Measurements from ENCODE around the gene PBX1.

PBX1 gene

DNA sequence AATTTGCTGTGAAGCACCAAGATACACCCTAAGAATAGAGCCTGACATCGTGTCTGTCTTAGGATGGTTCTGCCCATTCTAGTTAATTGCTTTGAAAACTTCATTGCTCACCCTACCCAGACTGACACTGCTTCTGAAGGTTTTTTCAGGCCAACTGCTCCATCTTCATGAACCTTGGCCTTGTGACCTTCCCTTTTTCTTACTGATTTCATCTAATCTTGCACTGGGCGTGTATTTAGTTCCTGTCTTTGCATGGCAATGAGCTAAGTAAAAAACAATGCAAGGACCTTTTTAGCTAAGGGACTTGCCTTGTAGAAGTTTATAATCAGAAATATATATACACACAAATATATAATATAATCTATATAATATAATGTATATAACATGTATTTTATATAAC lies 108.0 kb downstream of the PBX1 start:
- no peak overlapping the region for H3K9ac ChIP-seq (ENCODE audit: low read depth, low read length, poor library complexity)
- no peak for DNase-seq (ENCODE audit: low spot score)
- no peak overlapping the region for H3K4me2 ChIP-seq (ENCODE audit: insufficient read depth, low read length, poor library complexity, severe bottlenecking)
- no peak overlapping the region for H2BK5ac ChIP-seq (ENCODE audit: low read length)
- no peaks in the 10 kb centered on the region for H3K79me1 ChIP-seq (ENCODE audit: low read depth, low read length)
- no peak overlapping the region for H3K4ac ChIP-seq (ENCODE audit: low read length)
- no CpG with 5 or more reads among the region's 2 CpGs for WGBS, 2 donors (ENCODE audit: extremely low coverage in 2 of 2, insufficient read length in 2 of 2, insufficient replicate concordance in 1 of 2)
- H3K36me3 ChIP-seq (replicated peaks in 1 of 2; ENCODE audit: control insufficient read depth in 2 of 2, insufficient read depth in 2 of 2, low read length in 2 of 2), result no peaks in the 10 kb centered on the region
- H4K91ac ChIP-seq (ENCODE audit: low read depth, low read length, poor library complexity), result no peak overlapping the region
- no peak overlapping the region for H2AFZ ChIP-seq (ENCODE audit: low read length)
- H2AK5ac ChIP-seq (ENCODE audit: low read depth, low read length), result no peak overlapping the region
- no peak overlapping the region for H4K8ac ChIP-seq (ENCODE audit: low read depth, low read length)
- no peak overlapping the region for H3K14ac ChIP-seq (ENCODE audit: low read length)
- no peaks in the 10 kb centered on the region for H3K27me3 ChIP-seq (ENCODE audit: control insufficient read depth in 3 of 3, insufficient read depth in 3 of 3, low read depth in 1 of 3, low read length in 3 of 3)
- H2BK12ac ChIP-seq (ENCODE audit: low read length), result no peak overlapping the region
- no peak overlapping the region for H3K27ac ChIP-seq (replicated peaks; ENCODE audit: low read length)
- H3K23ac ChIP-seq (ENCODE audit: low read depth, low read length, poor library complexity), result no peak overlapping the region
- H2BK15ac ChIP-seq (ENCODE audit: low read length), result no peak overlapping the region
- no peaks in the 10 kb centered on the region for H3K9me3 ChIP-seq (replicated peaks in 1 of 2; ENCODE audit: control insufficient read depth in 2 of 2, insufficient read depth in 1 of 2, low read depth in 1 of 2, low read length in 2 of 2)
- no peak overlapping the region for H2BK120ac ChIP-seq (ENCODE audit: low read depth, low read length)
- peaks cover 13 to 16% of the 10 kb centered on the region in 2 donors for H3K4me1 ChIP-seq (ENCODE audit: control insufficient read depth in 2 of 2, insufficient read depth in 1 of 2, low read depth in 1 of 2, low read length in 2 of 2)
- no peak overlapping the region for H3K4me3 ChIP-seq (ENCODE audit: low read length in 2 of 2)
- no peak overlapping the region for H3K18ac ChIP-seq (ENCODE audit: low read length)

DNA sequence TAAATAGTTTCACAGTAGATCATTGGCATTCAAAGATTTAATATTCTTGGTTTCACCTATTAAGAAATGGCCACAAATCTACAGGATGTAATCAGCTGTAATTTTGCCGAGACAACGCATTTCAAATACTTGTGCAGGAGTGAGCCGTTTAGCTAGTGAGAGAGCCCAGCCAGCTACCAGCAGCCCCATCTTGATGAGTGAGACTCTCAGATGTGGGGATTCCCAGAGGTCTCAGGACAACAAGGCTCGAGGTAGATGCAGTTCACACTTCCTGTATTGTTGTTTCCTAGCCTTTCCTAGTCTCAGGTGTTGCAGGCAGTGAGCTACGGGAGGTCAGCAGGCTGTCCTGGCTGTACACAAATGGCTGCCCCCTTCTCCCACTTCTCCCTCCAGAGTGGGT lies 108.6 kb downstream of the PBX1 start:
- Histone ChIP-seq H3K4me2 (ENCODE audit: insufficient read depth, low read length, poor library complexity, severe bottlenecking) (no peak overlapping the region), H3K27me3 (ENCODE audit: control insufficient read depth in 3 of 3, insufficient read depth in 3 of 3, low read depth in 1 of 3, low read length in 3 of 3) (no peaks in the 10 kb centered on the region), H2BK12ac (ENCODE audit: low read length) (no peak overlapping the region), H3K4ac (ENCODE audit: low read length) (no peak overlapping the region), H3K14ac (ENCODE audit: low read length) (no peak overlapping the region), H3K23ac (ENCODE audit: low read depth, low read length, poor library complexity) (no peak overlapping the region), H2BK120ac (ENCODE audit: low read depth, low read length) (no peak overlapping the region), H3K4me1 (ENCODE audit: control insufficient read depth in 2 of 2, insufficient read depth in 1 of 2, low read depth in 1 of 2, low read length in 2 of 2) (peaks cover 15 to 22% of the 10 kb centered on the region in 2 donors), H3K36me3 (replicated peaks in 1 of 2; ENCODE audit: control insufficient read depth in 2 of 2, insufficient read depth in 2 of 2, low read length in 2 of 2) (no peaks in the 10 kb centered on the region), H4K8ac (ENCODE audit: low read depth, low read length) (no peak overlapping the region), H2AK5ac (ENCODE audit: low read depth, low read length) (no peak overlapping the region), H2BK15ac (ENCODE audit: low read length) (no peak overlapping the region), H2AFZ (ENCODE audit: low read length) (no peak overlapping the region), H3K79me1 (ENCODE audit: low read depth, low read length) (no peaks in the 10 kb centered on the region), H4K91ac (ENCODE audit: low read depth, low read length, poor library complexity) (no peak overlapping the region), H3K9me3 (replicated peaks in 1 of 2; ENCODE audit: control insufficient read depth in 2 of 2, insufficient read depth in 1 of 2, low read depth in 1 of 2, low read length in 2 of 2) (no peaks in the 10 kb centered on the region), H3K9ac (ENCODE audit: low read depth, low read length, poor library complexity) (no peak overlapping the region), H3K18ac (ENCODE audit: low read length) (no peak overlapping the region), H2BK5ac (ENCODE audit: low read length) (no peak overlapping the region), H3K27ac (replicated peaks; ENCODE audit: low read length) (no peak overlapping the region), H3K4me3 (ENCODE audit: low read length in 2 of 2) (no peak overlapping the region)
- no CpG with 5 or more reads among the region's 5 CpGs for WGBS, 2 donors (ENCODE audit: extremely low coverage in 2 of 2, insufficient read length in 2 of 2, insufficient replicate concordance in 1 of 2)
- no peak for DNase-seq (ENCODE audit: low spot score)

DNA sequence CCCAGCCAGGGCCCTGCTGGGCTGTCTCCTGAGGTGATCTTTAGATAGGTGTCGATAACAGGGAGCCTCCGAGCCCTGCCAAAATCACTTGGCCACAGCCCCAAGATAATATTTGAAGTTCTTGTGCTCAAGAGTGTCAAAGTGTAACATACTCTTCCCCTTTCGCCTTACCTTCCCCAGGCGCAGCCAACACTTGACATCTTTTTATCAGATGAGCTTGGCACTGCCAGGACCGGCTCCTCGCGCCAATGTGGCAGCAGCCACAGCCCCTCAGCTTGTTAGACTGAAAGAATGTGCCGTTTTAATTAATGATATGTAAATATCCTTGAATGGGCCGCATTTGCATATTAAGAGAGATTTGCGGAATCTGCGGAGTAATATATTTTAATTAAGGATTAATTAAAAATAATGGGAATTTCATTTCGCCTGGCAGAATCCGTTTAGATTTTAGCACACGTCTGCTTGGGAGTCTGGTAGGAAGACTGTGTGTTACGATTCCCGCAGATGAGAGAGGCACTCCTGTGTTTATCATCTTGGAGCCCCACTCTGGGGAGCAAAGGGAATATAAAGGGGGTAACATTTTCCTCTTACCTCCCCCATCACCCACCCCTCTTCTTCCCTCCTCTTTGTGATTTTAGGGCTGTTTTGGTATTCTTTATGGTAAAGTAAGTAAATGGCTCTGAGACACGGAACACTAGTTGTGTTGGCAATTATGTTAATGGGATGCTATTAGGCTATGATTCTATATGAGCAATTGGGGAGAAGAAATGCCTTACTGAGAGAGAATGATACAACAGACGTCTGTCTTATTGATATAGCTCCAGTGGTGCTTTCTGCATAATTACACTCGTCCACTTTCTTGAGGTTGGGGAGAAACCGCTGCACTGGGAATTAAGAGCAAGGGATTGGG lies 109.8 kb downstream of the PBX1 start:
- H3K4ac ChIP-seq (ENCODE audit: low read length), result no peak overlapping the region
- WGBS, 2 donors (ENCODE audit: extremely low coverage in 2 of 2, insufficient read length in 2 of 2, insufficient replicate concordance in 1 of 2), result no CpG with 5 or more reads among the region's 20 CpGs
- H3K4me1 ChIP-seq (ENCODE audit: control insufficient read depth in 2 of 2, insufficient read depth in 1 of 2, low read depth in 1 of 2, low read length in 2 of 2), result peaks cover 15 to 24% of the 10 kb centered on the region in 2 donors

DNA sequence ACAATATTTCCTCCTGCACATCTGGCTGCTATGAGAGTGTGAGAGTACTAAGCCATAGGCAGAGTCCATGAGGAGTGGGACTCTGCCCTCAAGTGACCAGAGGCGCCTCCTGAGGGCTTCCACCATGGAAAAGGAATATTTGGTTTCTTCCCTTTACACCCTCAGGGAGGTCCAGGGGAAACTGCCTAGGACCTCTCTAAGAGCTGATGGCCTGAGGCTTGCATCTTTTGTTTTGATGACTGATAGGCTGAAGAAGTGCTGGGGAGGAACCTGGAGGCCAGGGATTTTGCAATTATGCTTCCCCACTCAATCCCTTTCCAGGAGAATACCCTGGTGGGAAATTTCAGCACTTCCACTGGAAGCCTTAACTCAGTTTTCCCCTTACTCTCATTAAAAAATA lies 111.0 kb downstream of the PBX1 start:
- no peak overlapping the region for H3K4ac ChIP-seq (ENCODE audit: low read length)
- no peaks in the 10 kb centered on the region for H3K79me1 ChIP-seq (ENCODE audit: low read depth, low read length)
- H2BK12ac ChIP-seq (ENCODE audit: low read length), result no peak overlapping the region
- H3K9ac ChIP-seq (ENCODE audit: low read depth, low read length, poor library complexity), result no peak overlapping the region
- no CpG with 5 or more reads among the region's 1 CpG for WGBS, 2 donors (ENCODE audit: extremely low coverage in 2 of 2, insufficient read length in 2 of 2, insufficient replicate concordance in 1 of 2)
- H3K36me3 ChIP-seq (replicated peaks in 1 of 2; ENCODE audit: control insufficient read depth in 2 of 2, insufficient read depth in 2 of 2, low read length in 2 of 2), result peaks cover 0 to 2% of the 10 kb centered on the region in 2 donors
- H4K91ac ChIP-seq (ENCODE audit: low read depth, low read length, poor library complexity), result no peak overlapping the region
- H2AFZ ChIP-seq (ENCODE audit: low read length), result no peak overlapping the region
- H3K4me3 ChIP-seq (ENCODE audit: low read length in 2 of 2), result no peak overlapping the region
- peaks cover 15 to 24% of the 10 kb centered on the region in 2 donors for H3K4me1 ChIP-seq (ENCODE audit: control insufficient read depth in 2 of 2, insufficient read depth in 1 of 2, low read depth in 1 of 2, low read length in 2 of 2)
- no peaks in the 10 kb centered on the region for H3K27me3 ChIP-seq (ENCODE audit: control insufficient read depth in 3 of 3, insufficient read depth in 3 of 3, low read depth in 1 of 3, low read length in 3 of 3)
- DNase-seq (ENCODE audit: low spot score), result no peak
- H2BK120ac ChIP-seq (ENCODE audit: low read depth, low read length), result no peak overlapping the region
- H4K8ac ChIP-seq (ENCODE audit: low read depth, low read length), result no peak overlapping the region
- H3K27ac ChIP-seq (replicated peaks; ENCODE audit: low read length), result no peak overlapping the region
- H3K23ac ChIP-seq (ENCODE audit: low read depth, low read length, poor library complexity), result no peak overlapping the region
- H2AK5ac ChIP-seq (ENCODE audit: low read depth, low read length), result no peak overlapping the region
- H2BK5ac ChIP-seq (ENCODE audit: low read length), result no peak overlapping the region
- H3K4me2 ChIP-seq (ENCODE audit: insufficient read depth, low read length, poor library complexity, severe bottlenecking), result no peak overlapping the region
- no peaks in the 10 kb centered on the region for H3K9me3 ChIP-seq (replicated peaks in 1 of 2; ENCODE audit: control insufficient read depth in 2 of 2, insufficient read depth in 1 of 2, low read depth in 1 of 2, low read length in 2 of 2)
- H3K14ac ChIP-seq (ENCODE audit: low read length), result no peak overlapping the region
- no peak overlapping the region for H3K18ac ChIP-seq (ENCODE audit: low read length)
- H2BK15ac ChIP-seq (ENCODE audit: low read length), result no peak overlapping the region

More for the DNA sequence above, 109.8 kb downstream of the PBX1 start:
- H2AK5ac ChIP-seq (ENCODE audit: low read depth, low read length), result no peak overlapping the region
- no peak overlapping the region for H4K8ac ChIP-seq (ENCODE audit: low read depth, low read length)
- H3K23ac ChIP-seq (ENCODE audit: low read depth, low read length, poor library complexity), result no peak overlapping the region
- H3K9me3 ChIP-seq (replicated peaks in 1 of 2; ENCODE audit: control insufficient read depth in 2 of 2, insufficient read depth in 1 of 2, low read depth in 1 of 2, low read length in 2 of 2), result no peaks in the 10 kb centered on the region
- H3K27ac ChIP-seq (replicated peaks; ENCODE audit: low read length), result no peak overlapping the region
- no peak overlapping the region for H4K91ac ChIP-seq (ENCODE audit: low read depth, low read length, poor library complexity)
- no peak overlapping the region for H2BK5ac ChIP-seq (ENCODE audit: low read length)
- no peaks in the 10 kb centered on the region for H3K79me1 ChIP-seq (ENCODE audit: low read depth, low read length)
- no peak overlapping the region for H2BK15ac ChIP-seq (ENCODE audit: low read length)
- H2AFZ ChIP-seq (ENCODE audit: low read length), result no peak overlapping the region
- no peak overlapping the region for H3K9ac ChIP-seq (ENCODE audit: low read depth, low read length, poor library complexity)
- no peak overlapping the region for H3K4me2 ChIP-seq (ENCODE audit: insufficient read depth, low read length, poor library complexity, severe bottlenecking)
- no peak overlapping the region for H3K14ac ChIP-seq (ENCODE audit: low read length)
- H3K4me3 ChIP-seq (ENCODE audit: low read length in 2 of 2), result no peak overlapping the region
- no peak for DNase-seq (ENCODE audit: low spot score)
- no peak overlapping the region for H2BK120ac ChIP-seq (ENCODE audit: low read depth, low read length)
- no peak overlapping the region for H2BK12ac ChIP-seq (ENCODE audit: low read length)
- H3K36me3 ChIP-seq (replicated peaks in 1 of 2; ENCODE audit: control insufficient read depth in 2 of 2, insufficient read depth in 2 of 2, low read length in 2 of 2), result peaks cover 0 to under 1% of the 10 kb centered on the region in 2 donors
- no peak overlapping the region for H3K18ac ChIP-seq (ENCODE audit: low read length)
- H3K27me3 ChIP-seq (ENCODE audit: control insufficient read depth in 3 of 3, insufficient read depth in 3 of 3, low read depth in 1 of 3, low read length in 3 of 3), result no peaks in the 10 kb centered on the region
